ENCODE data around the gene FAM162A. TPM values are rescaled to one million over a fixed set of nuclear protein-coding genes. Genes with fewer than 3 reads are reported as not detected.

FAM162A gene
- total RNA-seq, 2 experiments from 2014 or later: 32.8 to 34.6 TPM

- Histone ChIP-seq H3K4me3 (ENCODE audit: low read length) (peak within 1 kb of the TSS; percentile 76), H3K4me1 (ENCODE audit: insufficient read depth, low read length) (peaks cover 22% of the 10 kb centered on the region), H3K36me3 (ENCODE audit: insufficient read depth, low read length) (peaks cover 16% of the 10 kb centered on the region), H3K27me3 (ENCODE audit: control insufficient read depth in 1 of 2, insufficient read depth in 2 of 2, low read length in 2 of 2) (no peaks in the 10 kb centered on the region), H3K9me3 (ENCODE audit: control insufficient read depth in 1 of 2, insufficient read depth in 1 of 2, low read length in 2 of 2) (no peaks in the 10 kb centered on the region), H3K27ac (ENCODE audit: low read depth in 1 of 2, low read length in 2 of 2) (peak within 1 kb of the TSS; percentile 90 to 91)
- H3K9me3 Mint-ChIP-seq: no peaks in the 10 kb centered on the region
- H3K27ac Mint-ChIP-seq: peak within 1 kb of the TSS; percentile 100
- ChIA-PET POLR2A (interaction anchor here (0.6 to 3.7 kb wide), 26 partner anchors 8 to 1169 kb away, joined by 3 to 102 read pairs (median 4); partner anchors contain the start of genes DTX3L, FAM162A, HACD2 and HCLS1), CTCF (interaction anchor here (1.0 to 4.5 kb wide), 5 partner anchors 23 to 264 kb away, joined by 3 to 30 read pairs (median 8); partner anchors contain the start of genes FAM162A and PARP14)
- intact Hi-C loops (cut with DNase I, micrococcal nuclease): loop anchor here (1.0 to 10.0 kb wide), 6 partner anchors 31 to 581 kb away; partner anchors contain the start of genes EAF2 (in 1 of the 2), FAM162A (in 1 of the 2), HSPBAP1 (in 1 of the 2) and IQCB1 (in 1 of the 2)
- peak; percentile 96 to 99 (median 98) for DNase-seq
- peaks cover 60% of the 10 kb centered on the region for H3K36me3 Mint-ChIP-seq (ENCODE audit: low read depth)
- H3K4me3 Mint-ChIP-seq: peak within 1 kb of the TSS; percentile 97
- TF ChIP-seq CTCF (IDR thresholded peaks at IDR 0.05): no peak
- no peaks in the 10 kb centered on the region for H3K27me3 Mint-ChIP-seq
- peak; percentile 87 for ATAC-seq (ENCODE audit: poor library complexity)
- H3K4me1 Mint-ChIP-seq (ENCODE audit: low read depth): peaks cover 59% of the 10 kb centered on the region
These were observed 32.0 kb downstream of the FAM162A start, which contains the start of gene WDR5B for GRCh38 chr3:122415762-122416654. Gene WDR5B, minus strand, starts transcription at chr3:122416062. Its CDS starts 534 bp downstream, at chr3:122415528.

- no peak for TF ChIP-seq CTCF (IDR thresholded peaks at IDR 0.05)
- Mint-ChIP-seq H3K9me3 (no peaks in the 10 kb centered on the region), H3K4me1 (ENCODE audit: low read depth) (peaks cover 57% of the 10 kb centered on the region), H3K4me3 (peak overlapping the region; percentile 97), H3K27me3 (no peaks in the 10 kb centered on the region), H3K27ac (peak overlapping the region; percentile 100), H3K36me3 (ENCODE audit: low read depth) (peaks cover 65% of the 10 kb centered on the region)
- Histone ChIP-seq H3K4me1 (ENCODE audit: insufficient read depth, low read length) (peaks cover 22% of the 10 kb centered on the region), H3K27ac (ENCODE audit: low read depth in 1 of 2, low read length in 2 of 2) (peak overlapping the region; percentile 90 to 91), H3K9me3 (ENCODE audit: control insufficient read depth in 1 of 2, insufficient read depth in 1 of 2, low read length in 2 of 2) (no peaks in the 10 kb centered on the region), H3K27me3 (ENCODE audit: control insufficient read depth in 1 of 2, insufficient read depth in 2 of 2, low read length in 2 of 2) (no peaks in the 10 kb centered on the region), H3K4me3 (ENCODE audit: low read length) (peak overlapping the region; percentile 76), H3K36me3 (ENCODE audit: insufficient read depth, low read length) (peaks cover 18% of the 10 kb centered on the region)
- intact Hi-C loops (cut with DNase I, micrococcal nuclease): loop anchor here (1.0 to 10.0 kb wide), 5 partner anchors 34 to 582 kb away; partner anchors contain the start of genes EAF2 (in 1 of the 2), HSPBAP1 (in 1 of the 2), IQCB1 (in 1 of the 2) and KPNA1 (in 1 of the 2)
- ATAC-seq (ENCODE audit: poor library complexity) (no peak), DNase-seq (peak in 1 of 14 experiments; percentile 23)
- ChIA-PET CTCF (interaction anchor here (0.8 to 4.5 kb wide), 4 partner anchors 24 to 96 kb away, joined by 3 to 30 read pairs (median 10); partner anchors contain the start of gene FAM162A), POLR2A (interaction anchor here (0.6 to 3.7 kb wide), 17 partner anchors 10 to 984 kb away, joined by 3 to 102 read pairs (median 7); partner anchors contain the start of genes DTX3L, FAM162A, HCLS1 and KPNA1)
These were observed 33.0 kb downstream of the FAM162A start for GRCh38 chr3:122416966-122417365.

- H3K9me3 Mint-ChIP-seq: no peaks in the 10 kb centered on the region
- DNase-seq: no peak
- no peak for TF ChIP-seq CTCF (IDR thresholded peaks at IDR 0.05)
- intact Hi-C loops (cut with DNase I, micrococcal nuclease): no loop called here
- H3K27me3 Mint-ChIP-seq: no peaks in the 10 kb centered on the region
- peaks cover 37% of the 10 kb centered on the region for H3K36me3 ChIP-seq (ENCODE audit: insufficient read depth, low read length)
- H3K27ac Mint-ChIP-seq: no peak overlapping the region
- no peak overlapping the region for H3K27ac ChIP-seq (ENCODE audit: low read depth in 1 of 2, low read length in 2 of 2)
- no peak overlapping the region for H3K4me3 ChIP-seq (ENCODE audit: low read length)
- ChIA-PET CTCF (interaction anchor here (1.2 kb wide), 1 partner anchor 28 kb away, joined by 3 read pairs; no protein-coding TSS in a partner anchor), POLR2A (interaction anchor here (0.6 to 1.0 kb wide), 2 partner anchors 11 to 15 kb away, joined by 3 read pairs; no protein-coding TSS in a partner anchor)
- no peaks in the 10 kb centered on the region for H3K9me3 ChIP-seq (ENCODE audit: control insufficient read depth in 1 of 2, insufficient read depth in 1 of 2, low read length in 2 of 2)
- ATAC-seq (ENCODE audit: poor library complexity): no peak
- H3K27me3 ChIP-seq (ENCODE audit: control insufficient read depth in 1 of 2, insufficient read depth in 2 of 2, low read length in 2 of 2): no peaks in the 10 kb centered on the region
- H3K4me1 Mint-ChIP-seq (ENCODE audit: low read depth): peaks cover 30% of the 10 kb centered on the region
- H3K4me1 ChIP-seq (ENCODE audit: insufficient read depth, low read length): peaks cover 6% of the 10 kb centered on the region
- no peak overlapping the region for H3K4me3 Mint-ChIP-seq
- H3K36me3 Mint-ChIP-seq (ENCODE audit: low read depth): peaks cover 70% of the 10 kb centered on the region
These were observed 37.1 kb downstream of the FAM162A start for GRCh38 chr3:122421101-122421500.
